ENCODE measurements around the gene CC2D1B.

- TF ChIP-seq CTCF (IDR thresholded peaks at IDR 0.05), result no peak
- TF ChIP-seq POLR2A (IDR thresholded peaks at IDR 0.05), result no peak
Observed at GRCh38 chr1:52345252-52345651, 20.8 kb downstream of the CC2D1B start.
